GM18868 (cell line): ENCODE data around the gene RFTN2.
"Not testable (repeated sequence)": the region's sequence is repeated elsewhere in the genome, so short reads cannot be mapped to it uniquely, and the experiment has no call there.

Experiments used
- ATAC-seq: cut with Tn5 transposase; IDR thresholded peaks from one replicate; pipeline ENCODE4 v1.9.1; 2021; ENCODE audit warnings: mild to moderate bottlenecking, moderate library complexity; ENCODE audit not compliant: unreplicated experiment

The RFTN2 gene, protein sequence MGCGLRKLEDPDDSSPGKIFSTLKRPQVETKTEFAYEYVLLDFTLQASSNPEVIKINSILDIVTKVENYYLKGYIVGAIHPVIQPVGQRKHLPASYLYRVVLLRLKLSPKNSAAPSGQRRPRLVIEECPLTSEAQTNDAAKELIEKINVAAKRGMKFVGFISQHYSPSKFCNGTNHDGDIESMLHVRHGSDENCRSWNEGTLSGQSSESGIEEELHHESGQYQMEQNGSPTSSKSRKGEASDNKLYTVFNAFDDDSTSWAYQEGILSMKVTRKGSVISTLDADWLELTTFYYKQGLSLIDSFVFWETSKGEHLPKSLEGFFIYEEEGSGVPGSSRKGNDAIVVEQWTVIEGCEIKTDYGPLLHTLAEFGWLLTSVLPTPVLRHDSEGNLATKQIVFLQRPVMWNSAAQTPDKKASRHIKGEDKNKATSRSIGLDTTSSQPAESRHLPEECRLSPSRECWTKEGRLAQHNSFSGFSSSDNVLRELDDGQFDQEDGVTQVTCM

GRCh38 chr2:197675246-197675645 is at the start of gene RFTN2:
Gene RFTN2, minus strand, starts transcription at chr2:197675587. Its CDS starts 129 bp downstream, at chr2:197675458.
- no peak for ATAC-seq

- ATAC-seq, result no peak
These were observed 42.5 kb upstream of the RFTN2 start for GRCh38 chr2:197717863-197718262.

DNA sequence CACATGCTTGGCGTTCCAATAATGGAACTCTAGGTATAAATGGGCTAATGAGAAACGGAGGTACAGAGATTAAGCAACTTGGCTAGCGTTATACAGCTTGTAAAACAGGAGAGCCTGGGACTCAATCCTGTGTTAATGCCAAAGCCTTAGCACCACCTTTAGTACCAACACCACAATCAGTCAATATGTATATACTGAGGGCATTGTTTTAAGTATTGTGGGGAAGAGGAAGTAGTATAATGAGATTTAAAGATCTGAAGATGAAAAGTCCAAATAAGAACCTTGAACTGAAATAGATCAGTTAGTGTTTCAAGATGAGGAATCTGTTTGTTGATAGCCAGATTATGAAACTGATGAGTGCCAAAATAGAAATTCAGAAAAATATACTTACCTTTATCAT is 37.9 kb upstream of the RFTN2 start:
- ATAC-seq, result peak; percentile 29

GRCh38 chr2:197711578-197711977 is 36.2 kb upstream of the RFTN2 start:
- no peak for ATAC-seq

GRCh38 chr2:197710424-197711042 is 35.1 kb upstream of the RFTN2 start:
- ATAC-seq, result peak; percentile 93

- ATAC-seq, result not testable (repeated sequence)
These were observed 33.8 kb upstream of the RFTN2 start for GRCh38 chr2:197709140-197709539.

DNA sequence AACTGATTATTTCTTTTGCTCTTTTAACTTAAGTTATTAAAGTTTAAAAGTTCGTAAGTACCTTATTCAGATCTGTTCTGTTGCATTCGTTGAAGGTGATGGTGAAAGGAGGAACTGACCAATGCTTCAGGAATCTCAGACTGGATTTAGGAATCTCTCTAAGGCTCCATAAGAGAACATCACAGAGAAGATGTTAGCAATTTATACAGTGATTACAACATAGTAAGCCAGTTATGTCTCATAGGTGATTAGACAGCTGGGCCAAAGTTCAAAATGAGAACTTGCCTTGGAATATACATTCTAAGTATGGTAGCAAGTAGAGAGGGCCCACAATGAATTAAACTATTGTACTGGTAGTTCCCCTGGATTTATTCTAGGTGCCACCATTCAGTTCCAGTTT is 32.9 kb upstream of the RFTN2 start:
- no peak for ATAC-seq

GRCh38 chr2:197707316-197708213 is 32.2 kb upstream of the RFTN2 start:
- no peak for ATAC-seq

GRCh38 chr2:197706839-197707207 is 31.4 kb upstream of the RFTN2 start:
- no peak for ATAC-seq

DNA sequence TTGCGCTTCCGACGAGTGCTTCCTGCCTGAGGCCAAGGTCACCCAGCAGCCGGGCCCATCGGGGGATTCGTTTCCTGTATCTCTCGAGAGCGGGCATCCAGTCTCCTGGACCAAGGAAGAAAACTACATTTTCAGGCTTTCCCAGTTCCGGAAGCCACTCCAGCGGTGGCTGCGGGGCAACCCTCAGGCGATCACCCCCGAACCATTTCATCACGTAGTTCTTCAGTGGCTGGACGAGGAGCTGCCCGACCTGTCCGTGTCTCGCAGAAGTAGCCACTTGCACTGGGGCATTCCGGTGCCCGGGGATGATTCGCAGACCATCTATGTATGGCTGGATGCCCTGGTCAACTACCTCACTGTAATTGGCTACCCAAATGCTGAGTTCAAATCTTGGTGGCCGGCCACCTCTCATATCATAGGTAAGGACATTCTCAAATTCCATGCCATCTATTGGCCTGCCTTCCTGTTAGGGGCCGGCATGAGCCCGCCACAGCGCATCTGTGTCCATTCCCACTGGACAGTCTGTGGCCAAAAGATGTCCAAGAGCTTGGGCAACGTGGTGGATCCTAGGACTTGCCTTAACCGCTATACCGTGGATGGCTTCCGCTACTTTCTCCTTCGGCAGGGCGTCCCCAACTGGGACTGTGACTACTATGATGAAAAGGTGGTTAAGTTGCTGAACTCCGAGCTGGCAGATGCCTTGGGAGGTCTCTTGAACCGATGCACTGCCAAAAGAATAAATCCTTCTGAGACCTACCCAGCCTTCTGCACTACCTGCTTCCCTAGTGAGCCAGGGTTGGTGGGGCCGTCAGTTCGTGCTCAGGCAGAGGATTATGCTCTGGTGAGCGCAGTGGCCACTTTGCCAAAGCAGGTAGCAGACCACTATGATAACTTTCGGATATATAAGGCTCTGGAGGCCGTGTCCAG is 30.8 kb upstream of the RFTN2 start:
- ATAC-seq, result no peak

DNA sequence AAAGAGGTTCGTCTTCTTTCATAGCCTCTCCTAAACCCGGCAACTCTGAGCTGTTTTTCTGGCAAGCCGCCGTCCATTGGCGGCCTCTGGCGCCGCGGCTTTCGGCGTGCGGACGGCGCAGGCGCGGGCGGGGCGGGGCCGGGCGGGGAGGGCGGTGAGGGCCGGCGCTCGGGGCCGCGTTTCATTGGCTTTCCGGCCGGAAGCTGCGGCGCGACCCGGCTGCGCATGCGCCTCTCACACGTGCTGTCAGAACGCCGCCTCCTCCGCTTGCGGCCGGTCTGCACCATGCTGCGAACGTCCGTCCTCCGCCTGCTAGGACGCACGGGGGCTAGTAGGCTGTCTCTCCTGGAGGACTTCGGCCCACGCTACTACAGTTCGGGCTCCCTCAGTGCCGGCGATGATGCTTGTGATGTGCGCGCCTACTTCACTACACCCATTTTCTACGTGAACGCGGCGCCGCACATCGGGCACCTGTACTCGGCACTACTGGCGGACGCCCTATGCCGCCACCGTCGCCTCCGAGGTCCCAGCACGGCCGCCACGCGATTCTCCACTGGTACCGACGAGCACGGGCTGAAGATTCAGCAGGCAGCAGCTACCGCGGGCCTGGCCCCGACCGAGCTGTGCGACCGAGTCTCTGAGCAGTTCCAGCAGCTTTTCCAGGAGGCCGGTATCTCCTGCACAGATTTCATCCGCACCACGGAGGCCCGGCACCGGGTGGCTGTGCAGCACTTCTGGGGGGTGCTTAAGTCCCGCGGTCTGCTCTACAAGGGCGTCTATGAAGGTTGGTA is 29.9 kb upstream of the RFTN2 start, which contains the start of gene MARS2:
Gene MARS2, plus strand, starts transcription at position 249 of the 791 bp plus-strand sequence. Its CDS starts 37 bp downstream, at position 286.
- ATAC-seq, result peak; percentile 86

DNA sequence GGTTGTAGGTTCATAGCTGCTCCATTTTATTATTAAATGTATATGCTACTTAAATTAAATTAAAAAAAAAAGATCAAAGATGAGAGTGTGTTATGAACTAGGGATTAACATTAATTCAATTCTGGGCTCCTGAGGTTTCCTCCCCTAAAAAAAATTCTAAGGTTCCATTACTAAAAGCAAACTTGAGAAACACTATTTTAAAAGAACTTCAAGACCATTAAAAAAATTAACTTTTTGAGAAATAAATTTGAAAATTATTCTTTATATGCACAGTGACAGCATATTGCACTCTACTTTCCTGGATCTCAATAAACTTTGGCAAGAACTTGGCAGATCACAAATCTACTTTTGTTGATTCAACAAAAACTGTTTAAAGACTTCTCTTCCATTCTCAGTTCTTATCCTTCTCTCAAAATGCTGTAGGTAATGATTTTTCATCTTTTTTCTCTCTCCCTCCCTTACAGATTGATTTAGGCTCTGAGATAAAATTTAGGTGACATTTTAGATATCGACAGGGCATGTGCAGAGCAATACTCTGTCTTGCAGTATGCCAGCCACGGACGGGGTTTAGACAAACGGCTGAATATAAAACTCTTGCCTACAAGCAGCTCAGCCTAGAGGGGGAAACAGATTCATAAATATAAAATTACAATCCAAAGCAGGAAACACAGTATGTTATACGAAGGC is 29.2 kb upstream of the RFTN2 start:
- peak; percentile 34 for ATAC-seq

GRCh38 chr2:197700960-197701359 is 25.6 kb upstream of the RFTN2 start:
- no peak for ATAC-seq

GRCh38 chr2:197699724-197700123 is 24.3 kb upstream of the RFTN2 start:
- ATAC-seq, result not testable (repeated sequence)

DNA sequence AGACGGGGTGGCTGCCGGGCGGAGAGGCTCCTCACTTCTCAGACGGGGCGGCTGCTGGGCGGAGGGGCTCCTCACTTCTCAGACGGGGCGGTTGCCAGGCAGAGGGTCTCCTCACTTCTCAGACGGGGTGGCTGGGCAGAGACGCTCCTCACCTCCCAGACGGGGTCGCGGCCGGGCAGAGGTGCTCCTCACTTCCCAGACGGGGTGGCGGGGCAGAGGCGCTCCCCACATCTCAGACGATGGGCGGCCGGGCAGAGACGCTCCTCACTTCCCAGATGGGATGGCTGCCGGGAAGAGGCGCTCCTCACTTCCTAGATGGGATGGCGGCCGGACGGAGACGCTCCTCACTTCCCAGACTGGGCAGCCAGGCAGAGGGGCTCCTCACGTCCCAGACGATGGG is 21.2 kb upstream of the RFTN2 start:
- ATAC-seq, result not testable (repeated sequence)

GRCh38 chr2:197695971-197696370 is 20.6 kb upstream of the RFTN2 start:
- ATAC-seq, result not testable (repeated sequence)

- not testable (repeated sequence) for ATAC-seq
These were observed 19.8 kb upstream of the RFTN2 start for GRCh38 chr2:197695206-197695605.

GRCh38 chr2:197677483-197677882 is 2.1 kb upstream of the RFTN2 start:
- ATAC-seq, result no peak

GRCh38 chr2:197677056-197677455 is 1.7 kb upstream of the RFTN2 start:
- no peak for ATAC-seq
